NT2/D1 (cell line): ENCODE measurements around the gene GCDH.

Experiments used
- YY1 ChIP-seq: IDR thresholded peaks from 2 replicates; pipeline ENCODE4 v1.6.1; 2011; ENCODE audit not compliant: insufficient read length, insufficient read depth
- ZNF274 ChIP-seq: IDR thresholded peaks from 2 replicates; pipeline ENCODE4 v1.6.1; 2011; ENCODE audit warnings: mild to moderate bottlenecking, low read depth, low read length

DNA sequence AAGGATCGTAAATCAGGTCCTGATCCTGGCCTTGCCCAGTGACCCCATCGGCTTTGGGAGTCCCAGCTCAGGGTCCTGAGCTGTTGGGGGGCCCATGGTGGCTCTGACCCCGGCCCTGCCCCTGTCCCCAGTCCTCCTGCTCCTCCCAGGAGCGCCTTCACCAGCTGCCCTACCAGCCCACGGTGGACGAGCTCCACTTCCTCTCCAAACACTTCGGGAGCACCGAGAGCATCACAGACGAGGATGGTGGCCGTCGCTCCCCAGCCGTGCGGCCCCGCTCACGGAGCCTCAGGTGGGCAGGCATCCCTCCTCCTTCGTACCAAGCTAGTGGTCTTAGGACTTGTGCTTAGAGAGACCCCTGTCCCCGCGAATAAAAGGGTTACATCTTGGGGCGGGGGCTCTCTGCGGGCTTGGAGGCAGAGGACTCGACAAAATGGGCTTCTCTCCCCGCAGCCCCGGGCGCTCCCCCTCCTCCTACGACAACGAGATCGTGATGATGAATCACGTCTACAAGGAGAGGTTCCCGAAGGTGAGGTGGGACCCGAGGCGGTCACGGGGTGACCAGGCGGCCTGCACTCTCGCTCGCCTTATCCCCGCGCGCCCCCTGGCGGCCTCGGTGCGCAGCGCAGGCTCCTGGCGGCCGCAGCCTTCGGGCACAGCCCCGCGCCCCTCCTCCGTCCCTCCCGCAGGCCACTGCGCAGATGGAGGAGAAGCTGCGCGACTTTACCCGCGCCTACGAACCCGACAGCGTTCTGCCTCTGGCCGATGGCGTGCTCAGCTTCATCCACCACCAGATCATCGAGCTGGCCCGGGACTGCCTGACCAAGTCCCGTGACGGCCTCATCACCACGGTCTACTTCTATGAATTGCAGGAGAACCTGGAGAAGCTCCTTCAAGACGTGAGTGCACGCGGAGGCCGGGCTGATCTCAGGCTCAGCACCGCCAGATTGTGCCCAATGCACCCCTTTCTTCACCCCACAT, 43.5 kb upstream of the GCDH start:
- TF ChIP-seq ZNF274 (no peak), YY1 (no peak)
